ENCODE results near the gene EYA2. TPM values are rescaled to one million over a fixed set of nuclear protein-coding genes. Genes with fewer than 3 reads are reported as not detected.

EYA2 gene
- total RNA-seq, 4 donors from 2014 or later, result 9.7 to 22.1 (median 14.3) TPM

- Histone ChIP-seq H3K27ac (no peak overlapping the region), H3K4me3 (no peak overlapping the region), H3K9me3 (peaks cover 0 to 19% (median 0%) of the 10 kb centered on the region in 3 donors), H3K4me1 (no peaks in the 10 kb centered on the region), H3K36me3 (peaks cover 0 to 41% (median 0%) of the 10 kb centered on the region in 3 donors), H3K27me3 (no peaks in the 10 kb centered on the region)
- 75 to 95% methylated on average over 1 of the region's 1 CpG for WGBS, 2 donors
- no peak for DNase-seq
- TF ChIP-seq POLR2A (IDR thresholded peaks at IDR 0.05) (no peak), CTCF (IDR thresholded peaks at IDR 0.05) (no peak)
- intact Hi-C loops (cut with DNase I), result no loop called here
Observed at GRCh38 chr20:47080365-47080764, 185.7 kb downstream of the EYA2 start.

- DNase-seq, result no peak
- intact Hi-C loops (cut with DNase I), result no loop called here
- Histone ChIP-seq H3K4me3 (no peak overlapping the region), H3K36me3 (peaks cover 0 to 25% (median 0%) of the 10 kb centered on the region in 3 donors), H3K9me3 (no peaks in the 10 kb centered on the region), H3K27ac (no peak overlapping the region), H3K27me3 (no peaks in the 10 kb centered on the region), H3K4me1 (no peaks in the 10 kb centered on the region)
- TF ChIP-seq CTCF (IDR thresholded peaks at IDR 0.05) (no peak), POLR2A (IDR thresholded peaks at IDR 0.05) (no peak)
- WGBS, 2 donors, result 52 to 59% methylated on average over 6 of the region's 6 CpGs
Observed at GRCh38 chr20:47086316-47086715, 191.7 kb downstream of the EYA2 start.

- H3K4me1 ChIP-seq, result no peaks in the 10 kb centered on the region
- peaks cover 0 to 41% (median 0%) of the 10 kb centered on the region in 3 donors for H3K36me3 ChIP-seq
- H3K9me3 ChIP-seq, result no peaks in the 10 kb centered on the region
- intact Hi-C loops (cut with DNase I), result no loop called here
- no peaks in the 10 kb centered on the region for H3K27me3 ChIP-seq
- 78 to 85% methylated on average over 7 of the region's 7 CpGs for WGBS, 2 donors
- TF ChIP-seq CTCF (IDR thresholded peaks at IDR 0.05) (no peak), POLR2A (IDR thresholded peaks at IDR 0.05) (no peak)
- no peak overlapping the region for H3K27ac ChIP-seq
- DNase-seq, result no peak
- no peak overlapping the region for H3K4me3 ChIP-seq
Observed at GRCh38 chr20:47088335-47088734, 193.7 kb downstream of the EYA2 start.

- no peak overlapping the region for H3K4me3 ChIP-seq
- intact Hi-C loops (cut with DNase I), result no loop called here
- no peak for DNase-seq
- no peaks in the 10 kb centered on the region for H3K4me1 ChIP-seq
- WGBS, 2 donors, result 96% methylated on average over 4 to 10 of the region's 15 CpGs
- no peaks in the 10 kb centered on the region for H3K9me3 ChIP-seq
- H3K36me3 ChIP-seq, result peaks cover 0 to 49% (median 0%) of the 10 kb centered on the region in 3 donors
- no peaks in the 10 kb centered on the region for H3K27me3 ChIP-seq
- TF ChIP-seq POLR2A (IDR thresholded peaks at IDR 0.05), result no peak
- no peak for TF ChIP-seq CTCF (IDR thresholded peaks at IDR 0.05)
- H3K27ac ChIP-seq, result no peak overlapping the region
Observed at GRCh38 chr20:47089151-47089550, 194.5 kb downstream of the EYA2 start.

GRCh38 chr20:47090835-47091234 is 196.2 kb downstream of the EYA2 start:
- TF ChIP-seq CTCF (IDR thresholded peaks at IDR 0.05), result no peak
- no peak for TF ChIP-seq POLR2A (IDR thresholded peaks at IDR 0.05)
- DNase-seq, result no peak
- no peaks in the 10 kb centered on the region for H3K9me3 ChIP-seq
- H3K36me3 ChIP-seq, result peaks cover 0 to 63% (median 0%) of the 10 kb centered on the region in 3 donors
- H3K27me3 ChIP-seq, result no peaks in the 10 kb centered on the region
- 87 to 95% methylated on average over 5 of the region's 5 CpGs for WGBS, 2 donors
- H3K27ac ChIP-seq, result no peak overlapping the region
- no peaks in the 10 kb centered on the region for H3K4me1 ChIP-seq
- intact Hi-C loops (cut with DNase I), result no loop called here
- H3K4me3 ChIP-seq, result no peak overlapping the region
